Transverse colon (tissue), 4 donors: ENCODE data around the gene PDZD2.

Experiments
- EP300 ChIP-seq: sonication (generic); formaldehyde crosslinking; IDR thresholded peaks from one replicate; pipeline ENCODE4 v1.6.1; 2017; ENCODE audit warnings: antibody characterized with exemption, low read depth
- POLR2A ChIP-seq: fragments of 450-650 bp; IDR thresholded peaks from one replicate; pipeline ENCODE4 v1.6.1; 2016; ENCODE audit warnings: antibody characterized with exemption, mild to moderate bottlenecking, moderate library complexity
- POLR2AphosphoS5 ChIP-seq, 3 donors: sonication (generic); formaldehyde crosslinking; IDR thresholded peaks; one replicate each; pipeline ENCODE4 v1.6.1; 2016; ENCODE audit warnings: antibody characterized with exemption in 3 of 3
- TF ChIP-seq, protein P1 (sequence below), 5 experiments: fragments of 200-600 bp in 3 of 5; fragments of 450-650 bp in 2 of 5; sonication (generic) in 3 of 5; IDR thresholded peaks; 1 replicate in 2 of 5; 2 replicates in 3 of 5; pipeline ENCODE4 v1.5.1; 2016 to 2017; ENCODE audit warnings: antibody characterized with exemption in 5 of 5, inconsistent platforms in 3 of 5, mild to moderate bottlenecking in 2 of 5, moderate library complexity in 1 of 5

GRCh38 chr5:32092938-32093812 lies 454.2 kb downstream of the PDZD2 start:
- TF ChIP-seq, protein P1, sequence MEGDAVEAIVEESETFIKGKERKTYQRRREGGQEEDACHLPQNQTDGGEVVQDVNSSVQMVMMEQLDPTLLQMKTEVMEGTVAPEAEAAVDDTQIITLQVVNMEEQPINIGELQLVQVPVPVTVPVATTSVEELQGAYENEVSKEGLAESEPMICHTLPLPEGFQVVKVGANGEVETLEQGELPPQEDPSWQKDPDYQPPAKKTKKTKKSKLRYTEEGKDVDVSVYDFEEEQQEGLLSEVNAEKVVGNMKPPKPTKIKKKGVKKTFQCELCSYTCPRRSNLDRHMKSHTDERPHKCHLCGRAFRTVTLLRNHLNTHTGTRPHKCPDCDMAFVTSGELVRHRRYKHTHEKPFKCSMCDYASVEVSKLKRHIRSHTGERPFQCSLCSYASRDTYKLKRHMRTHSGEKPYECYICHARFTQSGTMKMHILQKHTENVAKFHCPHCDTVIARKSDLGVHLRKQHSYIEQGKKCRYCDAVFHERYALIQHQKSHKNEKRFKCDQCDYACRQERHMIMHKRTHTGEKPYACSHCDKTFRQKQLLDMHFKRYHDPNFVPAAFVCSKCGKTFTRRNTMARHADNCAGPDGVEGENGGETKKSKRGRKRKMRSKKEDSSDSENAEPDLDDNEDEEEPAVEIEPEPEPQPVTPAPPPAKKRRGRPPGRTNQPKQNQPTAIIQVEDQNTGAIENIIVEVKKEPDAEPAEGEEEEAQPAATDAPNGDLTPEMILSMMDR (IDR thresholded peaks at IDR 0.05): peak; percentile 59 to 72 (median 65)
- TF ChIP-seq POLR2A (no peak), POLR2AphosphoS5 (IDR thresholded peaks at IDR 0.05) (no peak), EP300 (no peak)
